Urothelium cell line (cell line): ENCODE measurements around the gene IGSF22.

Experiments used
- DNase-seq: peaks from one replicate; pipeline ENCODE4 v3.0.0; 2011; ENCODE audit warnings: low spot score, mixed read lengths
- FAIRE-seq: peaks from 2 replicates; lab custom pipeline; 2011; peaks lifted over from hg19 to GRCh38; lab: Jason Lieb, UNC

The IGSF22 gene

DNA sequence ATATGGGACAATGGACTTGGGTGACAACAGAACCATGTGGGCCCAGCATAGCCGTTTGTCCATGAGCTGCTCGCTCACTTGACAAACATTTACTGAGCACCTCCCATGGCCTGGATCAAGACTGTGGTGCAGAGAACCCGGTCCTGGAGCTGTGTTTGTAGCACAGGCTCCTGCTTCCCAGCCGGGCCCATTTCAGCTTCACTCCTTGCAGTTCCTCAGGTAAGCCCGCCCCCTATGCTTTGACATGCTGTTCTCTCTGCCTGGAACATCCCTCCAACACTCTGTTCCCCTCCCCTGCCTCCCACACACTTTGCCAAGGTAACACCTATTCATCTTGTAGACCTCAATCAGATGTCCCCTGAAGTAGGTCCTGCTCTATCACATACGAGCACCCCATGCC lies 19.3 kb upstream of the IGSF22 start:
- DNase-seq: no peak
- FAIRE-seq: no peak

DNA sequence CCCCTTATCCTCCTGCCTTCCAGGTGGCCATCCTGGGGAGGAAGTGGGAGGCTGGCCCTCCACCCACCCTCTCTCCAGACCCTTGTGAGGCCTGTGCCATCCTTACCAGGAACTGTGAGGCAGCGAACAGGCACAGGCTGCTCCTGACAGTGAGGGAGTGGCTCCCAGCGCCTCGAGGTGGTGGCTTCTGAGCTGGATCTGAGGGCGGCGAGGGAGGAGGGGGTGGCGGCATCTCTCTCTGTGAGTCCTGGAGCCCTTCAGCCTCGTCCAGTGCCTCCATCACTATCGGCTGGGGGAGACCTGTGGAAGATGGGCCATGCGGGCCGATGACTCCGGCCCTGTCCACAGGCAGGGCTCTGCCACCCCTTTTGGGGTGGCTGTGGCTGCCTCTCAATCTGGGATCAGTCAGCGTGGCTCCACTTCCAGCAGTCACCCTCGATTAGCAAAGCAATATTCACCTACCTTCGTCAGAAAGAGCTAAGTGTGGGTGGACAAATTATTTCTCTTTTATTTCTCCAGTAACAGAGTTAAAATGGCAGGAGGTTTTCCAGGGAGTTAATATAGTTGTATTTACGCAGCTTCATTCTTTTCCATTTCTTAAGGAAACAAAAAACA lies 18.0 kb upstream of the IGSF22 start:
- no peak for FAIRE-seq
- no peak for DNase-seq

GRCh38 chr11:18743365-18743764 lies 17.4 kb upstream of the IGSF22 start:
- no peak for FAIRE-seq

GRCh38 chr11:18741783-18742182 lies 15.8 kb upstream of the IGSF22 start:
- DNase-seq (no peak), FAIRE-seq (no peak)

More at GRCh38 chr11:18743365-18743764, 17.4 kb upstream of the IGSF22 start:
- DNase-seq: no peak

DNA sequence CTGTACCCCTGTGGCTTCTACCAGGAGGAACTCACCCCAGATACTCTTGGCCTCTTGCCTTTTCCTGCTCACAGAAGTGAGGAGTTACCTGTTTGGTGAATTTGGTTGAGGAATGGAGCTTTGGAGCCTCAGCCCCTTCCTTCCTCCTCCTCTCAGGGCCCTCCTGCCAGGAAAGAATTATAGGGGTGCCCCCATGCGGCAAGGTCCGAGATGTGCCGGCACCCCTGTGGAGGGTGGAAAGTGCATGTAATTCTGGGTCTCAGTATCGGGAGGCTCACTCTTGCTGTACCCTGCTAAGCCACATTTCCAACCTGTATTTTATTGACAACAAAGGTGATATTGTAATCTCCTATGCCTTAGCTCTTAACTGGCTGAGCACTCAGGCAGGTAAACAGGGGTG lies 13.7 kb upstream of the IGSF22 start:
- DNase-seq (no peak), FAIRE-seq (no peak)

- FAIRE-seq: no peak
Observed at GRCh38 chr11:18737642-18738041, 11.7 kb upstream of the IGSF22 start.

GRCh38 chr11:18736590-18737148 lies 10.7 kb upstream of the IGSF22 start:
- FAIRE-seq (no peak), DNase-seq (no peak)

More at GRCh38 chr11:18737642-18738041, 11.7 kb upstream of the IGSF22 start:
- DNase-seq: no peak

GRCh38 chr11:18733202-18733601 lies 7.2 kb upstream of the IGSF22 start:
- no peak for DNase-seq

GRCh38 chr11:18731949-18732821 lies 6.2 kb upstream of the IGSF22 start:
- DNase-seq (peak; percentile 66), FAIRE-seq (no peak)

More at GRCh38 chr11:18733202-18733601, 7.2 kb upstream of the IGSF22 start:
- no peak for FAIRE-seq

DNA sequence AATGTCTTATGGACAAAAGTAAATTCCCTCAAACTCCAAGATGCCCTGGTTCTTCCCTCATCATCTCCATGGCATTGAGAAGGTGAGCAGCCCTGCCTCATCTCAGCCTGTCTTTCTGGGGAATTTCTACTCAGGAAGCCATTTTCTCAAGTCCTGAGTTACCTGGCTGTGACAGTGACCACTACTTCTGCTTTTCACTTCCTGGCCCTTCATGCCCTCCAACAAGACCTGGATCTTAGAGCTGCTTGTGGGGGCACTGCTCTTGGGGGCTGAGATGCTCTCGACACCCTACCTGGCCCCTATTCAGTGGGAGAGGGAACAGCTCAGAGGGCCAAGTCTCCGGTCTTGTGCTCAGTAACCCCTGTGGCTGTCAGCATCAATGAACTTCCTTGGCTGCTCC lies 5.5 kb upstream of the IGSF22 start:
- FAIRE-seq (no peak), DNase-seq (no peak)

DNA sequence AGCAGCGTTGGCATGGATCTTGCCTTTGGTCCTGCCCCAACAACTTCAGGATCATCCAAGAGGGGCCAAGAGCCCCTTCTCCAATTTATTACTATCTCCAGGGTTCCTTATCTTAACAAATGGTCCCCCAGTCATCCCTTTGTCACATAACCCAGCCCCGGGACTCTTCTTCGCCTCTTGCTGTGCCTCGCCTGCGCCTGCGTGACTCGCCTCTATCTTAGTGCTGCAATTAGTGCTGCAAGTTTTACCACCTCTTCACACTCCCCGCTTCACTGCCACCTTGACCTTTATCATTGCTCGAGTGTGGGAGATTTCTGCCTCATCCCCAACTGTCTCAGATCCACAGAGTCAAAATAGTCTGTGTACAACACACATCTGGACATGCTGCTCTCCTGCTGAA lies 4.0 kb upstream of the IGSF22 start:
- DNase-seq (no peak), FAIRE-seq (no peak)

DNA sequence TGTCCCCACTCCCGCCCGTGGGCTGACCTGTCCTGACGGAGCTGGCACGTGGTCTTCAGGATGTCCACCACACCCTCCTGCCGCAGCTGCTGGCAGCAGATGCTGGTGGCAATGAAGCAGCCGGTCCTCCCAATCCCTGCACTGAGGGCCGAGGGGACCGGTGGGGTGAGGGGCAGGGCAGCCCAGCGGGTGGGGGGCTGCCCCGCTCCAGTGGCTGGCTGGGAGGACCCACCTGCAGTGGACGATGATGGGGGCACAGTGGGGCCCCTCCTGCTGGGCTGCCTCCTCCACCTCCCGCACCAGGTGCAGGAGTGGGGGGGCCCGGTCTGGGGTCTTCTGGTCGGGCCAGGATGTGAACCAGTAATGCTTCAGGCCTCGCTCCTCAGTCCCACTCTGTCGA lies 3.4 kb upstream of the IGSF22 start:
- FAIRE-seq (no peak), DNase-seq (no peak)

GRCh38 chr11:18728658-18729057 lies 2.7 kb upstream of the IGSF22 start:
- FAIRE-seq: no peak
- no peak for DNase-seq

- FAIRE-seq (no peak), DNase-seq (peak; percentile 71)
Observed at GRCh38 chr11:18727479-18728236, 1.7 kb upstream of the IGSF22 start.

GRCh38 chr11:18723991-18724390 lies 2.0 kb downstream of the IGSF22 start:
- DNase-seq (no peak), FAIRE-seq (no peak)

DNA sequence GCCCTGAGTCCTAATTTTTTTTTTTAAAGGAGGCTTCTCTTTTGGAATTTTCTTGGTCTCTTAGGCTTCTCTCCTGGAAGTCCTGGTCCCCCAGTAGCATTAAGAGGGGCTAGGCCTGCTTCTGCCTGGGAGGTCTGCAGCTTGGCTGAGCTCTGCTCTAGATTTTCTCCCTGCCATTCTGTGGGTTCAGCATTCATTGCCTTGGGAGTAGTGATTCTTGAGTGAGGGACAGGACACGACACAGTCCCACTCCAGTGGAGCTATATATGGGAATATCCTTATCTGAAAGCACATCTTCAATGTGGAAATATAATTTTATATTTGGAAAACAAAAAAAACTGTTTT lies 3.7 kb downstream of the IGSF22 start:
- DNase-seq: no peak
- no peak for FAIRE-seq

- no peak for FAIRE-seq
- DNase-seq: no peak
Observed at GRCh38 chr11:18721561-18722292, 4.3 kb downstream of the IGSF22 start.

GRCh38 chr11:18720808-18721560 lies 5.0 kb downstream of the IGSF22 start:
- DNase-seq (no peak), FAIRE-seq (no peak)

DNA sequence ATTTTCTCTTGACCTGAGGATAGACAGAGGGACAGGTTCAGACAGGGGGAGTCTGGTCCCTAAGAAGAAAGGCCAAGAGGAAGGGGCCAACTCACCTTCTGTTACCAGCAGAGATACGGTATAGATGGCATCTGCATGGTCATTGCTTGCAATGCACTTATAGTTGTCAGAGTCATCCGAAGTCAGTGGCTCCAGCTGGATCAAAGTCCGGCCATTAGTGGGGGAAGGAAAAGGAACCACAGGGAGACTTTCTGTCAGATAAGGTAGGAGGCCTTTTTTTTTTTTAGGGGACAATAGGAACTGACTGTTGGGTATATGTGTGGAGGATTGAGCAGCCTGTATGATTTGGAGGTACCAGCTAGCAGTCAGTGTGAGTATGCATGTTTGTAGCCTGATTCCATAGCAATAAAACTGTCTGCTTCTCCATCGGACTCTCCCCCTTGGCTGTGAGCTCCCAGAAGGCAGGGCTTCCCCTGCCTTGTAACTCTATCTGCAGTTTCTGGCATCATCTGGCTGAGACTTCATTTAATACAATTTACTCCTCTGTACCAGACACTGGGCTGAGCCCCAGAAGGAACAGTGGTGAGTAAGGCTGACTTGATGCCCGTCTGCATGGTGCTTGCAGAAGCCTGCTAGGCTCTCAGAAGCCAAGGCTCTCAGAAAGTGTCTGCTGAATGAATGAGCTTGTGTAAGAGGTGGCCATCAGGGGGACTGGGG lies 5.7 kb downstream of the IGSF22 start:
- DNase-seq (no peak), FAIRE-seq (no peak)
